GM23248 (cell line): Measurements from ENCODE around the gene CST11.

Source experiments
- EZH2 ChIP-seq: fragments of 200-600 bp; sonication (generic); IDR thresholded peaks from 2 replicates; pipeline ENCODE4 v1.6.1; 2018; ENCODE audit warnings: antibody characterized with exemption, mild to moderate bottlenecking; ENCODE audit not compliant: insufficient read depth, poor library complexity, severe bottlenecking
- EZH2phosphoT487 ChIP-seq: fragments of 200-600 bp; sonication (generic); IDR thresholded peaks from 2 replicates; pipeline ENCODE4 v1.6.1; 2018; ENCODE audit warnings: antibody characterized with exemption, moderate library complexity, mild to moderate bottlenecking, low read depth; ENCODE audit not compliant: insufficient read depth

DNA sequence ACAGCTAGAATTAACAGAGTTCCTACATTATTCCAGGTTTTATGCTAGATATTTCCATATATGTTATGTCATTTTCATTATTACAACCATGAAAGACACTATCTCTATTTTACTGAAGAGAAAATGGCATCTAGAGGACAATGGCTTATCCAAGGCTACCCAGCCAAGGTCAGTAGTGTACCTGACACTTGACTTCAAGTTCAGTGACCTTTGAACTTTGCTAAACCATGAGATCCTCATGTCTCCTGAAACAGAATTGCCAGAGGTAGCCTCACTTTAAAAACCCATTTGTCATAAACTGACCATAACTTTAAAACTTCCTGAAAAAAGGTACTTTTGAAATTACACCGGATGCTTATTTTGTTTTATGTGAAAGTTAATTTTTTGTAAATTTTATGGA lies 45.8 kb downstream of the CST11 start:
- no peak for TF ChIP-seq EZH2phosphoT487
- TF ChIP-seq EZH2 = no peak
